HL-60/S4 treated with phorbol 12-myristate 13-acetate at 8.2 ng/mL for 4 days and 3 days (cell line): ENCODE results near the gene DCBLD2.
"Not testable (repeated sequence)": the region's sequence is repeated elsewhere in the genome, so short reads cannot be mapped to it uniquely, and the experiment has no call there.

Experiments used
- in situ Hi-C: fragments of 300-500 bp; cut with MboI; formaldehyde crosslinking; loops from 2 replicates; pipeline ENCODE4 v1.15.0; 2022; ENCODE audit warnings: low sequenced_read_pairs

Gene DCBLD2

DNA sequence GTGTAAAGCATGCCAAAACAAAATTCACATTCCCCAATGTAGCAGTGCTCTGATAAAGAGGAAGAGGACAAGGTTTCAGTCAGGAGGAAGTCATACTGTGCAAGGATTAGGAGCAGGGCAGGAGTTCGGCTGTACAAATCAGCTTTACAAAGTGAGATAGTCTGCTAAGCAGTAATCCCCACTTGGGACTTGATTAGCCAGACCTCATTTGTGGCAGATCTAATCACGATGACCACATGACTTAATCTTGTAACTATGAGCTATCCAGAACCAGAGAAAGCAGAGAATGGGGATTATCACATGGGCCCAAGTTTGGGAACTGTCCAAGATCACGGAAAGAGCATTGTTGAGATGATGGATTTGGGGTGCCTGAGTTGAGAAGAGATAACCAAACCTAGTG lies 7.8 kb downstream of the DCBLD2 start:
- in situ Hi-C loops, result no loop called here

- in situ Hi-C loops, result no loop called here
Measured at GRCh38 chr3:98892263-98892662, 9.2 kb downstream of the DCBLD2 start.

DNA sequence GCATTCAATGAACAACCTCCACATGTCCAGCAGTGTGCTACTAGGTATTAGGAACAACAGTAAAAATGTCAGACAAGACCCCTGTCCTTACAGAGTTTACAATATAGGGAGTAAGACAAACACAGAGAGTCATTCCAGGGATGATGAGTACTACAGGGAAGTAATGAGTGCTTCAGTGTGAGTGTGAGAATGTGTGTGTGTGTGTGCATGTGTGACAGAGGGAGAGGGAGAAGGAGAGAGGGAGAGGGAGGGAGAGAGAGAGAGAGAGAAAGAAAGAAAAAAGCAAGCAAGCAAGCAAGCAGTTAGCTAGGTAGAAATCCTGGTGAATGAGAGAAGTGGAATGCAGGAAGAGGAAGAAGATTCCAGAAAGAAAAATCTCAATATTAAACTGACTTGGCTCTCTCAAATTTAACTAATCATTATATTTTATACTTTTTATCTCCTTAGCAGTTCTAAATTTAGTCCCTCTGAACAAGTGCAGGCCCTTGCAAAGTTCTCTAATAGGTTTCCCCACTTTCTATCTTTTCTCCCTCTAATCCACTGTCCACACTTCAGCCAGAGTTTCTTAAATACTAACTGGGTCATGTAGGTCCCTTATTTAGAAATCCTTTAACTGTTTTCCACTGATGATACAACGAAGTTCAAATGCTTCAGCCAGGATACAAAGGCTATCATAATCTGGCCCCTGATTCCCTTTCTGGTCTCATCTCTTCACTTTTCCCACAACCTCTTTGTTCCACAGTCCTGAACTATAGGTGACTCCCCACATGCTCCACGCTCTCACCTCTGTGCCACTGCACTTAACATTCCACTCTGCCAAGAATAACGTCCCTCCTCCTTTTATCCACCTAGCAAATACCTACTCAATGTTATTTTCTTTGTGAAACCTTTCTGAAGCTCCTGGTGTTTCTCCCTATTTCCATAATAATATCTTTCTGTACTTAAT lies 10.3 kb downstream of the DCBLD2 start:
- in situ Hi-C loops, result no loop called here

GRCh38 chr3:98890181-98890835 lies 11.2 kb downstream of the DCBLD2 start:
- in situ Hi-C loops, result no loop called here

DNA sequence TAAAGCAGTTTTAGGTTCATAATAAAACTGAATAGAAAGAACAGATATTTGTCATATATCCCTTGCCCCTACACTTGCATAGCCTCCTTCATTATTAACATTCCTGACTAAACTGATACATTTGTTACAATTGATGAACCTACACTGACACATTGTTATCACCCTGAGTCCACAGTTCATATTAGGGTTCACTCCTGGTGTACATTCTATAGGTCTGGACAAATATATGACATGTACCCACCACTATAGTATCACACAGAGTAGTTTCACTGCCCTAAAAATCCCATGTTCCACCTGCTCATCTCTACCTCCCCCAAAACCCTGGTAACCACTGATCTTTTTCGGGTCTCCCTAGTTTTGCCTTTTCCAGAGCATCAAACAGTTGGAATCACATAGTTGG lies 13.8 kb downstream of the DCBLD2 start:
- in situ Hi-C loops, result no loop called here

DNA sequence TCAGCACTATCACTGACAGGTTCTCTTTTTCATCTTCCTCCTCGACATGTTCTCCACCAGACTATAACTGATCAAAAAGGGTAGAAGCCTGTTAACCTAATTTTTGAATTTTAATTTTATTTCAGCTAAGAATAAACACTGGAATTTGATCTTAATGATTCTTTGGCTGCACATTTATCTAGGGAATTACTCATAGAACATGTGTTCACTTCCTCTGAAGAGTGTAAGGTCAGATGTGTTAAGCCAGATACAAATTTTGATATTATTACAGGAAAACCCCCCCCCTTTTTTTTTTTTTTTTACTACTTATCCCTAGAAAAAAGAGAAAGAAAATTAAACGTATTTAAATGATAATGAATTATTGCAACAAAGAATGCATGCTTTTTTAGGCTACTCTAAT lies 15.0 kb downstream of the DCBLD2 start:
- in situ Hi-C loops, result no loop called here

- in situ Hi-C loops, result no loop called here
Measured at GRCh38 chr3:98885851-98886250, 15.6 kb downstream of the DCBLD2 start.

GRCh38 chr3:98884675-98885371 lies 16.7 kb downstream of the DCBLD2 start:
- in situ Hi-C loops, result no loop called here

- in situ Hi-C loops, result not testable (repeated sequence)
Measured at GRCh38 chr3:98882614-98883333, 18.7 kb downstream of the DCBLD2 start.

DNA sequence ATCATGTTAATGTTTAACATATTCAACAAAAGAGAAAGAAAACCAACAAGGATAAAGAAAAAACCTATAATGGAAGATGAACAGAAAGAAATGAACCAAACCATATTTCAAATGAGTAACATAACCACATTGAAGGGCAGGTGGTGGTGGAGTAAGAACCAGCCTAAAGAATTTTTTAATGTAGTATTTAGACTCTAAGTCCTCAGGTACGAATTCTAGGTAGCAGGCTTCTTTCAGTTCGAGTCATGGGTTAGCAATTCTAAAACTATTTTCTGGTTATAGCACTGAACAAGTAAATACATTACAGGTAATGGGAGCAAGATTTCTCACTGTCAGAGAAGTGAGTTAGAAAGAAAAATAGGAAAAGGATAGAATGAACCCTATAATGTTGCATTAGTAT lies 24.4 kb downstream of the DCBLD2 start:
- in situ Hi-C loops, result no loop called here

- in situ Hi-C loops, result no loop called here
Measured at GRCh38 chr3:98875535-98875934, 26.0 kb downstream of the DCBLD2 start.

DNA sequence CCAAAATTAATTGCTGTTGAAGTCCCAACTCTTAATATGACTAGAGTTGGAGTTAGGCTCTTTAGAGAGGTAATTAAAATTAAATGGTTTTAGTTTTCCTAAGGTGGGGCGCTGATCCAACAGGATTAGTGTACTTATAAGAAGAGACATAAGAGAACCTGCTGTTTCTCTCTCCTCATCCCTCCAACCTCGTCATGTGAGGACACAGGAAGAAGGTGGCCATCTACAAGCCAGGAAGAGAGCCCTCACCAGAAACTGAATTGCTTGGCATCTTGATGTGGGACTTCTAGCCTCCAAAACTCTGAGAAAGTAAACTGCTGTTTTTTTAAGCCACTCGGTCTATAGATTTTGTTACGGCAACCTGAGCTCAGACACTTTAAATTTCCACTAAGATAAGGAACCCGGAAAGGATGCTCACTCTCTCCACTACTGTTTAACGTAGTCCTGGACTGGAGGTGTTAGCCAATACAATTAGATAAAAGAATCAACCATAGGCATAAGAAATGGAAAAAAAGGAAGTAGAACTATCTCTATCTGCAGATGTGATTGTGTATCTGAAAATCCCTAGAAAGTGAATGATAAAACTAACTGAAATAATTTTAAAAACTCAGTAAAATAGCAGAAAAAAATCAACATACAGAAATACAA lies 26.8 kb downstream of the DCBLD2 start:
- in situ Hi-C loops, result no loop called here

GRCh38 chr3:98869391-98869790 lies 32.1 kb downstream of the DCBLD2 start:
- in situ Hi-C loops, result no loop called here

GRCh38 chr3:98857971-98858370 lies 43.5 kb downstream of the DCBLD2 start:
- in situ Hi-C loops, result not testable (repeated sequence)

DNA sequence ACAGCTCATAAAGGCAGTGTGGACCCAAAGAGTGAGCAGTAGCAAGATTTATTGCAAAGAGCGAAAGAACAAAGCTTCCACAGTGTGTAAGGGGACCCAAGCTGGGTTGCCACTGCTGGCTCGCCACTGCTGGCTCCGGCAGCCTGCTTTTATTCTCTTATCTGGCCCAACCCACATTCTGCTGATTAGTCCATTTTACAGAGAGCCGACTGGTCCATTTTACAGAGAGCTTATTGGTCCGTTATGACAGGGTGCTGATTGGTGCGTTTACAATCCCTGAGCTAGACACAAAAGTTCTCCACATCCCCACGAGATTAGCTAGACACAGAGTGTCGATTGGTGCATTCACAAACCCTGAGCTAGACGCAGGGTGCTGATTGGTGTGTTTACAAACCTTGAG lies 44.2 kb downstream of the DCBLD2 start:
- in situ Hi-C loops, result not testable (repeated sequence)

DNA sequence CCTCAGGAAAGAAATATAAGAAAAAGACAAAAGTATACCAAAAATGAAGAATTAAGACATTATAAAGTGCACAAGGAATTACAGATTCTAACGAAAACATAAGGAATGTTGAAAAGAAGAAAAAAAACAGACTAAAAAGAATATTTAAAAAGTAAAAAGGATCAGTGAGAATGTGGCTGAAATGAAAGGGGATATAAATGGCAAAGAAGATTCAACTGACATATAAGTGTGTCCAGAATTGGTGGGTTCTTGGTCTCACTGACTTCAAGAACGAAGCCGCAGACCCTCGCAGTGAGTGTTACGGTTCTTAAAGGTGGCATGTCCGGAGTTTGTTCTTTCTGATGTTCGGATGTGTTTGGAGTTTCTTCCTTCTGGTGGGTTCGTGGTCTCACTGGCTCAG lies 44.8 kb downstream of the DCBLD2 start:
- in situ Hi-C loops, result no loop called here

GRCh38 chr3:98855806-98856400 lies 45.6 kb downstream of the DCBLD2 start:
- in situ Hi-C loops, result no loop called here

DNA sequence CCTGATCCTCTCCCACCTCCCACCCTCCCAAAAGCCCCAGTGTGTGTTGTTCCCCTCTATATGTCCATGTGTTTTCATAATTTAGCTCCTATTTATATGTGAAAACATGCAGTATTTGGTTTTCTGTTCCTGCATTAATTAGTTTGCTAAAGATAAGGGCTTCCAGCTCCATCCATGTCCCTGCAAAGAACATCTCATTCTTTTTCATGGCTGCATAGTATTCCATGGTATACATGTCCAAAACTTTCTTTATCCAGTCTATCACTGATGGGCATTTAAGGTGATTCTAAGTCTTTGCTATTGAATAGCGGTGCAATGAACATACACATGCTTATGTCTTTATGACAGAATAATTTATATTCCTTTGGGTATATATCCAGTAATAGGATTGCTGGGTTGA lies 53.4 kb downstream of the DCBLD2 start:
- in situ Hi-C loops, result no loop called here

- in situ Hi-C loops, result no loop called here
Measured at GRCh38 chr3:98846101-98846500, 55.4 kb downstream of the DCBLD2 start.
